Tibial nerve (tissue), 4 donors: ENCODE data around the gene BMP4.

Experiments used
- CTCF ChIP-seq, 5 experiments: fragments of 200-600 bp in 3 of 5; fragments of 450-650 bp in 2 of 5; sonication (generic) in 3 of 5; IDR thresholded peaks; one replicate each; pipeline ENCODE4 v1.5.1; 2016 to 2019; ENCODE audit warnings: antibody characterized with exemption in 5 of 5, mild to moderate bottlenecking in 3 of 5, moderate library complexity in 2 of 5
- EP300 ChIP-seq, 2 donors: sonication (generic); formaldehyde crosslinking; IDR thresholded peaks; one replicate each; pipeline ENCODE4 v1.6.1; 2017; ENCODE audit warnings: antibody characterized with exemption in 2 of 2, mild to moderate bottlenecking in 1 of 2
- POLR2A ChIP-seq, 2 donors: fragments of 450-650 bp; IDR thresholded peaks; one replicate each; pipeline ENCODE4 v1.6.1; 2017; ENCODE audit warnings: antibody characterized with exemption in 2 of 2, mild to moderate bottlenecking in 2 of 2, moderate library complexity in 2 of 2

DNA sequence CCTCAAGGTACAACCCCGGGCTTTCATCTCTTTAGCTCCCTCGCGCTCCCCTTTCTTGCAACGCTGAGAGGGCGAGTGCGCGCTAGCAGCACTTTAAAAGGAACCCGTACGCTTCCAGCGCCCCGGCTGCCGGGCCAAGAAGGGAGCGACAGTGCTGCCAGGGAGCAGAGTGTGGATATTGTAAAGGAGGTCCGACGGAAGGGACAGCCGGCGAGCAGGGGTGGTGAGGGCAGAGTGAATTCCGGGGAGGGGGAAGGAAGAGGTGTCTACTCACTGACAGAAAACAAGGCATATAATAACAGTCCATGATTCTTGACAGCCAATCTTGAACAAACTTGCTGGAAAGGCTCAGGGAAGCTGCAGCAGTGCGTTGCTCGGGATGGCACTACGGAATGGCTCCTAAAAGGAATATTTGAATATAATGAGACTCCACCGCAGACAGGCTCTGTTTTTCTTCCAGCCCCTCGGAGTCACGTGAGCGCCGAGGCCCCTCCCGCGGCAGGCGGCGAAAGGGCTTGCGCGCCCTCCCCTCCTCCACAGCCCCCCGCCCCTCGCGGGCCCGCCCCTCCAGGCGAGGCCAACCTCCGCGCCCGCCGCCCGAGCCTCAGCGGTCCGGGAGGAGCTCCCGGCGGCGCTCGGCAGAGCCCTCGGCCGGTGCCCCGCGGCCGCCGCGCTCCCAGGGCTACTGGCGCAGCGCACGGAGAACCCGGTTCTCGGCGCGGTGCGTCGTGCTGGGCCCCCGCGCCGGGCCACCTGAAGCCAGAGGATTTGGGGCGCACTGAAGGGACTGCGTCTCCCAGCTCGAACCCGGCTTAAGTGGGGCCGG, 3.4 kb downstream of the BMP4 start:
- TF ChIP-seq CTCF (IDR thresholded peaks at IDR 0.05) (no peak), POLR2A (IDR thresholded peaks at IDR 0.05) (peak; percentile 76 to 89), EP300 (IDR thresholded peaks at IDR 0.05) (peak in 1 of 2 donors; percentile 64)
